NCI-H2227 treated with DMSO at 0.1 percent for 48 hours (cell line): Measurements from ENCODE around the gene TLE5.
A peak's percentile ranks its signal among the peaks of the same experiment; 100 is the strongest.
"Not testable (repeated sequence)": the region's sequence is repeated elsewhere in the genome, so short reads cannot be mapped to it uniquely, and the experiment has no call there.

Experiments
- DNase-seq: peaks from one replicate; lab custom pipeline; 2025; lab: John Stamatoyannopoulos, UW

The TLE5 gene

GRCh38 chr19:3045191-3045590 lies 17.1 kb downstream of the TLE5 start:
- DNase-seq, result no peak

- no peak for DNase-seq
Observed at GRCh38 chr19:3042621-3043267, 19.6 kb downstream of the TLE5 start.

GRCh38 chr19:3041761-3042620 lies 20.3 kb downstream of the TLE5 start:
- DNase-seq, result peak; percentile 16

GRCh38 chr19:3041327-3041726 lies 21.0 kb downstream of the TLE5 start:
- no peak for DNase-seq

GRCh38 chr19:3039641-3040077 lies 22.6 kb downstream of the TLE5 start:
- DNase-seq, result no peak

GRCh38 chr19:3039125-3039524 lies 23.2 kb downstream of the TLE5 start:
- no peak for DNase-seq

GRCh38 chr19:3038214-3038613 lies 24.1 kb downstream of the TLE5 start:
- no peak for DNase-seq

- not testable (repeated sequence) for DNase-seq
Observed at GRCh38 chr19:3036977-3037544, 25.2 kb downstream of the TLE5 start.

GRCh38 chr19:3036119-3036976 lies 25.9 kb downstream of the TLE5 start:
- DNase-seq, result peak; percentile 87

GRCh38 chr19:3035542-3036118 lies 26.7 kb downstream of the TLE5 start:
- DNase-seq, result peak; percentile 96

- DNase-seq, result peak; percentile 39
Observed at GRCh38 chr19:3034656-3035541, 27.4 kb downstream of the TLE5 start.

- no peak for DNase-seq
Observed at GRCh38 chr19:3034406-3034655, 28.0 kb downstream of the TLE5 start.

- no peak for DNase-seq
Observed at GRCh38 chr19:3033595-3034405, 28.5 kb downstream of the TLE5 start.

- DNase-seq, result no peak
Observed at GRCh38 chr19:3031607-3031867, 30.8 kb downstream of the TLE5 start.

- DNase-seq, result no peak
Observed at GRCh38 chr19:3029065-3029923, 33.0 kb downstream of the TLE5 start, which contains the start of gene TLE2. Gene TLE2 (minus strand): TSS chr19:3029280. CDS start chr19:3028904, 376 bp downstream.

- DNase-seq, result no peak
Observed at GRCh38 chr19:3028305-3029064, 33.8 kb downstream of the TLE5 start.

- no peak for DNase-seq
Observed at GRCh38 chr19:3027981-3028304, 34.4 kb downstream of the TLE5 start.

- no peak for DNase-seq
Observed at GRCh38 chr19:3027292-3027691, 35.0 kb downstream of the TLE5 start.

- DNase-seq, result no peak
Observed at GRCh38 chr19:3026768-3027167, 35.5 kb downstream of the TLE5 start.
